Measurements from ENCODE around the gene ZNF394. TPM values are rescaled to one million over a fixed set of nuclear protein-coding genes. Genes with fewer than 3 reads are reported as not detected.
A peak's percentile ranks its signal among the peaks of the same experiment; 100 is the strongest.

Gene ZNF394
- total RNA-seq, 4 donors from 2014 or later = 14.2 to 19.2 (median 15.7) TPM

GRCh38 chr7:99457050-99457649 lies 42.9 kb downstream of the ZNF394 start:
- in situ Hi-C loops (cut with MboI; ENCODE audit: low sequenced_read_pairs in 4 of 4) (no loop called here), intact Hi-C loops (cut with DNase I; ENCODE audit: low total_unique reads) (no loop called here)
- H3K36me3 ChIP-seq = peaks cover 2 to 62% of the 10 kb centered on the region in 2 donors
- H3K27ac ChIP-seq = peak overlapping the region in 1 of 4 donors; percentile 48
- no peaks in the 10 kb centered on the region for H3K9me3 ChIP-seq
- DNase-seq = no peak
- TF ChIP-seq CTCF (IDR thresholded peaks at IDR 0.05 in 4 of 5, conservative IDR thresholded peaks at IDR 0.05 in 1 of 5) (no peak), POLR2A (IDR thresholded peaks at IDR 0.05) (no peak)
- no peaks in the 10 kb centered on the region for H3K27me3 ChIP-seq
- H3K4me1 ChIP-seq = peaks cover 12 to 17% of the 10 kb centered on the region in 2 donors
- no peak for ATAC-seq
- H3K4me3 ChIP-seq = no peak overlapping the region

GRCh38 chr7:99456288-99456687 lies 43.8 kb downstream of the ZNF394 start:
- DNase-seq = no peak
- peaks cover 11 to 17% of the 10 kb centered on the region in 2 donors for H3K4me1 ChIP-seq
- no peak overlapping the region for H3K4me3 ChIP-seq
- in situ Hi-C loops (cut with MboI; ENCODE audit: low sequenced_read_pairs in 4 of 4) (no loop called here), intact Hi-C loops (cut with DNase I; ENCODE audit: low total_unique reads) (no loop called here)
- ATAC-seq = no peak
- peak overlapping the region in 1 of 4 donors; percentile 48 for H3K27ac ChIP-seq
- TF ChIP-seq CTCF (IDR thresholded peaks at IDR 0.05 in 4 of 5, conservative IDR thresholded peaks at IDR 0.05 in 1 of 5) (no peak), POLR2A (IDR thresholded peaks at IDR 0.05) (no peak)
- peaks cover 2 to 63% of the 10 kb centered on the region in 2 donors for H3K36me3 ChIP-seq
- no peaks in the 10 kb centered on the region for H3K27me3 ChIP-seq
- H3K9me3 ChIP-seq = no peaks in the 10 kb centered on the region

- TF ChIP-seq CTCF (IDR thresholded peaks at IDR 0.05 in 4 of 5, conservative IDR thresholded peaks at IDR 0.05 in 1 of 5) (no peak), POLR2A (IDR thresholded peaks at IDR 0.05) (no peak)
- ATAC-seq (no peak), DNase-seq (no peak)
- Histone ChIP-seq H3K27me3 (no peaks in the 10 kb centered on the region), H3K4me3 (no peak overlapping the region), H3K27ac (no peak overlapping the region), H3K36me3 (peaks cover 2 to 67% of the 10 kb centered on the region in 2 donors), H3K9me3 (no peaks in the 10 kb centered on the region), H3K4me1 (peaks cover 7 to 14% of the 10 kb centered on the region in 2 donors)
- in situ Hi-C loops (cut with MboI; ENCODE audit: low sequenced_read_pairs in 4 of 4) = no loop called here
- intact Hi-C loops (cut with DNase I; ENCODE audit: low total_unique reads) = no loop called here
Measured at GRCh38 chr7:99455874-99456273, 44.2 kb downstream of the ZNF394 start.

GRCh38 chr7:99453105-99453504 lies 47.0 kb downstream of the ZNF394 start:
- H3K4me1 ChIP-seq = no peaks in the 10 kb centered on the region
- no peaks in the 10 kb centered on the region for H3K27me3 ChIP-seq
- H3K4me3 ChIP-seq = no peak overlapping the region
- intact Hi-C loops (cut with DNase I; ENCODE audit: low total_unique reads) (no loop called here), in situ Hi-C loops (cut with MboI; ENCODE audit: low sequenced_read_pairs in 4 of 4) (no loop called here)
- DNase-seq (no peak), ATAC-seq (no peak)
- H3K36me3 ChIP-seq = peaks cover 7 to 74% of the 10 kb centered on the region in 2 donors
- TF ChIP-seq POLR2A (IDR thresholded peaks at IDR 0.05) (no peak), CTCF (IDR thresholded peaks at IDR 0.05 in 4 of 5, conservative IDR thresholded peaks at IDR 0.05 in 1 of 5) (no peak)
- H3K27ac ChIP-seq = no peak overlapping the region
- no peaks in the 10 kb centered on the region for H3K9me3 ChIP-seq

GRCh38 chr7:99452541-99452940 lies 47.5 kb downstream of the ZNF394 start:
- Histone ChIP-seq H3K36me3 (peaks cover 9 to 74% of the 10 kb centered on the region in 2 donors), H3K4me1 (no peaks in the 10 kb centered on the region), H3K27me3 (no peaks in the 10 kb centered on the region), H3K4me3 (no peak overlapping the region), H3K9me3 (no peaks in the 10 kb centered on the region), H3K27ac (no peak overlapping the region)
- ATAC-seq = no peak
- no peak for TF ChIP-seq CTCF (IDR thresholded peaks at IDR 0.05 in 4 of 5, conservative IDR thresholded peaks at IDR 0.05 in 1 of 5)
- TF ChIP-seq POLR2A (IDR thresholded peaks at IDR 0.05) = no peak
- DNase-seq = no peak
- in situ Hi-C loops (cut with MboI; ENCODE audit: low sequenced_read_pairs in 4 of 4) = no loop called here
- intact Hi-C loops (cut with DNase I; ENCODE audit: low total_unique reads) = no loop called here

Data from gastrocnemius medialis (tissue), 4 donors.